Nephron progenitor cell (in vitro differentiated cells): ENCODE data around the gene BCAP31.
A peak's percentile ranks its signal among the peaks of the same experiment; 100 is the strongest.

ENCODE experiments used
- DNase-seq: peaks from one replicate; pipeline ENCODE4 v3.0.0; 2021
- H3K27ac Mint-ChIP-seq: 2 replicates; pipeline ENCODE4 v1.8.0; 2021; ENCODE audit warnings: mild to moderate bottlenecking, moderate library complexity, mixed read lengths
- H3K27me3 Mint-ChIP-seq: 2 replicates; pipeline ENCODE4 v1.8.0; 2021; ENCODE audit warnings: mild to moderate bottlenecking, low read depth, mixed read lengths; ENCODE audit not compliant: poor library complexity
- H3K36me3 Mint-ChIP-seq: 2 replicates; pipeline ENCODE4 v1.8.0; 2021; ENCODE audit warnings: low read depth, mixed read lengths
- H3K4me1 Mint-ChIP-seq: 2 replicates; pipeline ENCODE4 v1.8.0; 2021; ENCODE audit warnings: mixed read lengths
- H3K4me3 Mint-ChIP-seq: 2 replicates; pipeline ENCODE4 v1.8.0; 2021; ENCODE audit warnings: mild to moderate bottlenecking, moderate library complexity, mixed read lengths
- H3K9me3 Mint-ChIP-seq: 2 replicates; pipeline ENCODE4 v1.8.0; 2021; ENCODE audit warnings: mild to moderate bottlenecking, moderate library complexity, mixed read lengths
- TF ChIP-seq, protein P1 (sequence below): fragments of 200-600 bp; sonication (generic); IDR thresholded peaks from 2 replicates; pipeline ENCODE4 v1.5.0; 2021; ENCODE audit warnings: antibody characterized with exemption

BCAP31 gene

GRCh38 chrX:153681175-153681574 is 43.0 kb downstream of the BCAP31 start:
- Mint-ChIP-seq H3K4me1 (peaks cover 8% of the 10 kb centered on the region), H3K27ac (no peak overlapping the region), H3K36me3 (peaks cover 4% of the 10 kb centered on the region), H3K9me3 (peaks cover 50% of the 10 kb centered on the region), H3K4me3 (no peak overlapping the region), H3K27me3 (peaks cover 10% of the 10 kb centered on the region)
- DNase-seq, result no peak
- TF ChIP-seq, protein P1, sequence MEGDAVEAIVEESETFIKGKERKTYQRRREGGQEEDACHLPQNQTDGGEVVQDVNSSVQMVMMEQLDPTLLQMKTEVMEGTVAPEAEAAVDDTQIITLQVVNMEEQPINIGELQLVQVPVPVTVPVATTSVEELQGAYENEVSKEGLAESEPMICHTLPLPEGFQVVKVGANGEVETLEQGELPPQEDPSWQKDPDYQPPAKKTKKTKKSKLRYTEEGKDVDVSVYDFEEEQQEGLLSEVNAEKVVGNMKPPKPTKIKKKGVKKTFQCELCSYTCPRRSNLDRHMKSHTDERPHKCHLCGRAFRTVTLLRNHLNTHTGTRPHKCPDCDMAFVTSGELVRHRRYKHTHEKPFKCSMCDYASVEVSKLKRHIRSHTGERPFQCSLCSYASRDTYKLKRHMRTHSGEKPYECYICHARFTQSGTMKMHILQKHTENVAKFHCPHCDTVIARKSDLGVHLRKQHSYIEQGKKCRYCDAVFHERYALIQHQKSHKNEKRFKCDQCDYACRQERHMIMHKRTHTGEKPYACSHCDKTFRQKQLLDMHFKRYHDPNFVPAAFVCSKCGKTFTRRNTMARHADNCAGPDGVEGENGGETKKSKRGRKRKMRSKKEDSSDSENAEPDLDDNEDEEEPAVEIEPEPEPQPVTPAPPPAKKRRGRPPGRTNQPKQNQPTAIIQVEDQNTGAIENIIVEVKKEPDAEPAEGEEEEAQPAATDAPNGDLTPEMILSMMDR, result no peak

GRCh38 chrX:153674219-153674851 is 49.9 kb downstream of the BCAP31 start:
- peaks cover 53% of the 10 kb centered on the region for H3K9me3 Mint-ChIP-seq
- DNase-seq, result no peak
- H3K27ac Mint-ChIP-seq, result no peak overlapping the region

DNA sequence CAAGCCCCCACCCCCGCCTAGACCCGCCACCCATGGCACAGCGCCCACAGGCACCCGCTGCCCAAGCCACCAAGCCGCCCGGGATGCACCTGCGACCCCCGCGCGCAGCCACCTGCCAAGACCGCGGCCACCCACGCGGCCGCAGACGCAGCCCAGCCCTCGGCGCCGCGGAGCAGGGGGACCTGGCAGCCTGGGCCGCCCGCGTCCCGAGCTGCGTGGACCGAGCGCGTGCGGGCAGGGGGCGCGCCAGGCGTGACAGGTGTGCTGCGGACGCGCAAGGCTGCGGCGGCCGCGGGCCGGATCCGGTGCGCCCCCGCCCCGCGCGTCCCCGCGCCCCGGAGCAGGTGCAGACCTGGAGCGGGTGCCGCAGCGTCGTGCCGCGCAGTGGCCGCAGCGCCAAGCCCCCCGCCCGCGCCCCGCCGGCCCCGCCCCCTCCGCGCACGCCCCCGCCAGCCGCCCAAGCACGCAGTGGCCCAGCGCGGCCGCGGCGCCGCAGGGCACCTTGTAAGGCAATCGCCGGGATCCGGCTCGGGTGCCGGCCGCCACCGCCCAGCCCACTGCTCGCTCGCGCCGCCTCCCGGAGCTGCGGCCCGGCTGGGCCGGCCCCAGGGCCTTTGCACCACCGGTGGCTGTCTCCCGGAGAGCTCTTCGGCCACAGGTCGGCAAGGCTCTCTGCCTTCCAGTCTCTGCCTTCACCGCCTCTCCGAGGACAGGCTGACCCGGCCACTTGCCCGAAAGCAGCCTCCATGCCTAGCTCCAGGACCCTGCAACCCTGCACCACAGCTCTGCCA is 50.6 kb downstream of the BCAP31 start, which contains the start of gene PNCK:
Gene PNCK (minus strand): TSS at position 386 of the 791 bp plus-strand sequence. CDS start 737 bp downstream, outside the sequence.
- H3K36me3 Mint-ChIP-seq, result peaks cover 5% of the 10 kb centered on the region
- H3K27ac Mint-ChIP-seq, result no peak within 1 kb of the TSS
- peaks cover 33% of the 10 kb centered on the region for H3K27me3 Mint-ChIP-seq
- peaks cover 46% of the 10 kb centered on the region for H3K9me3 Mint-ChIP-seq
- H3K4me1 Mint-ChIP-seq, result peaks cover 17% of the 10 kb centered on the region
- no peak for DNase-seq
- peak within 1 kb of the TSS; percentile 65 for H3K4me3 Mint-ChIP-seq
- TF ChIP-seq, protein P1, result no peak

More at GRCh38 chrX:153674219-153674851, 49.9 kb downstream of the BCAP31 start:
- TF ChIP-seq, protein P1, result no peak
- peaks cover 38% of the 10 kb centered on the region for H3K27me3 Mint-ChIP-seq
- peak overlapping the region; percentile 65 for H3K4me3 Mint-ChIP-seq
- peaks cover 17% of the 10 kb centered on the region for H3K4me1 Mint-ChIP-seq
- peaks cover 5% of the 10 kb centered on the region for H3K36me3 Mint-ChIP-seq

- Mint-ChIP-seq H3K4me1 (peaks cover 17% of the 10 kb centered on the region), H3K9me3 (peaks cover 48% of the 10 kb centered on the region), H3K4me3 (peak overlapping the region; percentile 57), H3K36me3 (peaks cover 5% of the 10 kb centered on the region), H3K27ac (no peak overlapping the region), H3K27me3 (peaks cover 36% of the 10 kb centered on the region)
- TF ChIP-seq, protein P1, result no peak
- no peak for DNase-seq
Measured at GRCh38 chrX:153672531-153673427, 51.4 kb downstream of the BCAP31 start.

DNA sequence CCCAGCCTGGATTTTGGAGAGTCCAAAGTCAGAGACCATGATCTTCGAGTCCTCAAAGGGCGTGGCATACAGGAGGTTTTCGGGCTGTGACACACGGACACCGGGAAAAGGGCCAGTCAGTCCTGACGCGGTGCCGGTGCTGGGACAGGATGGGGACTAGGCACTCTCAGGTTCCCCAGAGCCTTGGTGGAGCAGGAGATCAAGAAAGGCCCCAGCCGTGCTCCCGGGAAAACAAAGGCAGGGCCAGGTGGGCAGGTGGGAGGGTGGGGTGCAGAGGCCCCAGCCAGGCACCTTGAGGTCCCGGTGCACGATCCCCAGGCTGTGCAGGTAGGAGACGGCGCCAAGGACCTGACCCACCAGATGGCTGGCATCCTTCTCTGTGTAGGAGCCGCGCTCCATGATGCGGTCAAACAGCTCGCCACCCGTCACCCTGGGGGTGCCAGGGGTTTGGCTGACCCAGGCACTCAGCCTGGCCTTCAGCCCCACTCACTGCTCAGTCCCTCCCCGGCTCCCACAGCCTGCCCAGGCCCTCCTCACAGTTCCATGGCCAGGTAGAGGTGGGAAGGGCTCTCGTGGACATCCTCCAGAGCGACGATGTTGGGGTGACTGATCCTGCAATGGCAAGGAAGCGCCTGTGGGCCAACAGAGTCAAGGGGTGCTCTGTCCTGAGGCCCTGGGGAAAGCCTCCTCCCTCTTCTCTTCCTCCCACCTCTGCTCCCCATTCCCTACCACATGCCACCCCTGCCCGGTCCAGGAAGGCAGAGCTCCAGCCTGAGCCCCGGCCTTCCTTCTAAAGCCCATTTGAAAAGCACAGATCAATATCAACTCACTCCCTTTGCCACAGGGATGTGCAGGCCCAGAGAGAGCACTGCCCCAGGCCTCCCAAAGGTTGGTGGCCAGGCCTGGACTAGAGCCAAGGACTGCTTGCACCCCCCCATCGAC is 52.3 kb downstream of the BCAP31 start:
- Mint-ChIP-seq H3K9me3 (peaks cover 53% of the 10 kb centered on the region), H3K4me3 (no peak overlapping the region), H3K36me3 (peaks cover 5% of the 10 kb centered on the region), H3K27me3 (peaks cover 45% of the 10 kb centered on the region), H3K27ac (no peak overlapping the region), H3K4me1 (peaks cover 20% of the 10 kb centered on the region)
- DNase-seq, result no peak
- TF ChIP-seq, protein P1, result no peak
